Measurements from ENCODE around the gene CTBS.

DNA sequence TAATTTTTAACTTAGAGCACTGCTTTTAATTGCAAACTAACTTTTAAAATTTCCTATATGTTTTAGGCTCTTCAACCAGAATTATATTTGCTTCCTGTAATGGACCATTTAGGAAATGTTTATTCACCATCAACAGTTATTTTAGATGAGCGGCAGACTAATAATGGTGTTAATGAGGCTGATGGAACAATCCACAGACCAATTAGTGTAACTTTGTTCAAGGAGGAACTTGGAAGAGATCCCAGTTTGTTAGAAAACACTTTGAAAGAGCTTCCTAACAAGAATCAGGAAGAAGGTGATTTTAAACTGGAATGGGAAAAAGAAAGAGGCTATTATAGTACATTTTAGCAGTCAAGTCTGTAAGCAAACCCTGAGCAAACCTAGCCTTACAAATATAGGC is 48.5 kb downstream of the CTBS start:
- TF ChIP-seq, protein P1, sequence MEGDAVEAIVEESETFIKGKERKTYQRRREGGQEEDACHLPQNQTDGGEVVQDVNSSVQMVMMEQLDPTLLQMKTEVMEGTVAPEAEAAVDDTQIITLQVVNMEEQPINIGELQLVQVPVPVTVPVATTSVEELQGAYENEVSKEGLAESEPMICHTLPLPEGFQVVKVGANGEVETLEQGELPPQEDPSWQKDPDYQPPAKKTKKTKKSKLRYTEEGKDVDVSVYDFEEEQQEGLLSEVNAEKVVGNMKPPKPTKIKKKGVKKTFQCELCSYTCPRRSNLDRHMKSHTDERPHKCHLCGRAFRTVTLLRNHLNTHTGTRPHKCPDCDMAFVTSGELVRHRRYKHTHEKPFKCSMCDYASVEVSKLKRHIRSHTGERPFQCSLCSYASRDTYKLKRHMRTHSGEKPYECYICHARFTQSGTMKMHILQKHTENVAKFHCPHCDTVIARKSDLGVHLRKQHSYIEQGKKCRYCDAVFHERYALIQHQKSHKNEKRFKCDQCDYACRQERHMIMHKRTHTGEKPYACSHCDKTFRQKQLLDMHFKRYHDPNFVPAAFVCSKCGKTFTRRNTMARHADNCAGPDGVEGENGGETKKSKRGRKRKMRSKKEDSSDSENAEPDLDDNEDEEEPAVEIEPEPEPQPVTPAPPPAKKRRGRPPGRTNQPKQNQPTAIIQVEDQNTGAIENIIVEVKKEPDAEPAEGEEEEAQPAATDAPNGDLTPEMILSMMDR (conservative IDR thresholded peaks at IDR 0.05; ENCODE audit: low read length), result no peak
- TF ChIP-seq EZH2phosphoT487 (IDR thresholded peaks at IDR 0.05; ENCODE audit: borderline replicate concordance), result no peak

Data from Loucy (cell line).